HEK293 (cell line): ENCODE results near the gene DNM1.
A peak's percentile ranks its signal among the peaks of the same experiment; 100 is the strongest.

Experiments used
- ATF2 ChIP-seq: fragments of 450-650 bp; formaldehyde crosslinking; IDR thresholded peaks from 2 replicates; pipeline ENCODE4 v1.5.1; 2016; ENCODE audit warnings: missing biosample characterization, missing genetic modification characterization, low read depth
- BCL11A ChIP-seq: fragments of 450-650 bp; formaldehyde crosslinking; IDR thresholded peaks from 2 replicates; pipeline ENCODE4 v1.5.1; 2016; ENCODE audit warnings: low read depth, missing biosample characterization, missing genetic modification characterization
- CTCF ChIP-seq: fragments of 450-650 bp; formaldehyde crosslinking; IDR thresholded peaks from 2 replicates; pipeline ENCODE4 v1.5.1; 2016; ENCODE audit warnings: missing biosample characterization, missing genetic modification characterization
- GLI4 ChIP-seq: fragments of 450-650 bp; formaldehyde crosslinking; IDR thresholded peaks from 2 replicates; pipeline ENCODE4 v1.5.1; 2016; ENCODE audit warnings: missing biosample characterization, missing genetic modification characterization
- GLIS1 ChIP-seq: fragments of 450-650 bp; formaldehyde crosslinking; IDR thresholded peaks from 2 replicates; pipeline ENCODE4 v1.5.1; 2016; ENCODE audit warnings: missing biosample characterization, missing genetic modification characterization
- HIC1 ChIP-seq: fragments of 450-650 bp; formaldehyde crosslinking; IDR thresholded peaks from 2 replicates; pipeline ENCODE4 v1.5.1; 2016; ENCODE audit warnings: missing biosample characterization, missing genetic modification characterization
- OSR2 ChIP-seq: fragments of 450-650 bp; formaldehyde crosslinking; IDR thresholded peaks from 2 replicates; pipeline ENCODE4 v1.5.1; 2016; ENCODE audit warnings: missing biosample characterization, missing genetic modification characterization
- SP3 ChIP-seq: fragments of 450-650 bp; formaldehyde crosslinking; IDR thresholded peaks from 2 replicates; pipeline ENCODE4 v1.5.1; 2016; ENCODE audit warnings: missing biosample characterization, missing genetic modification characterization
- YY1 ChIP-seq: fragments of 450-650 bp; formaldehyde crosslinking; IDR thresholded peaks from 2 replicates; pipeline ENCODE4 v1.5.1; 2018; ENCODE audit warnings: missing biosample characterization, missing genetic modification characterization
- ZBTB48 ChIP-seq: fragments of 450-650 bp; formaldehyde crosslinking; IDR thresholded peaks from 2 replicates; pipeline ENCODE4 v1.5.1; 2016; ENCODE audit warnings: missing biosample characterization, missing genetic modification characterization
- ZEB2 ChIP-seq: fragments of 450-650 bp; formaldehyde crosslinking; IDR thresholded peaks from 2 replicates; pipeline ENCODE4 v1.5.1; 2016; ENCODE audit warnings: missing biosample characterization, missing genetic modification characterization
- ZNF114 ChIP-seq: fragments of 450-650 bp; formaldehyde crosslinking; IDR thresholded peaks from 2 replicates; pipeline ENCODE4 v1.5.0; 2017; ENCODE audit warnings: missing biosample characterization, missing genetic modification characterization
- ZNF132 ChIP-seq: fragments of 450-650 bp; formaldehyde crosslinking; IDR thresholded peaks from 2 replicates; pipeline ENCODE4 v1.5.1; 2017; ENCODE audit warnings: missing biosample characterization, missing genetic modification characterization, borderline replicate concordance
- ZNF133 ChIP-seq: fragments of 450-650 bp; formaldehyde crosslinking; IDR thresholded peaks from 2 replicates; pipeline ENCODE4 v1.5.1; 2016; ENCODE audit warnings: missing biosample characterization, missing genetic modification characterization
- ZNF157 ChIP-seq: fragments of 450-650 bp; formaldehyde crosslinking; IDR thresholded peaks from 2 replicates; pipeline ENCODE4 v1.5.1; 2016; ENCODE audit warnings: missing biosample characterization, missing genetic modification characterization
- ZNF266 ChIP-seq: fragments of 450-650 bp; formaldehyde crosslinking; IDR thresholded peaks from 2 replicates; pipeline ENCODE4 v1.5.1; 2016; ENCODE audit warnings: missing biosample characterization, missing genetic modification characterization, low read depth
- ZNF398 ChIP-seq: fragments of 450-650 bp; formaldehyde crosslinking; IDR thresholded peaks from 2 replicates; pipeline ENCODE4 v1.5.1; 2017; ENCODE audit warnings: missing biosample characterization, missing genetic modification characterization
- ZNF423 ChIP-seq: fragments of 450-650 bp; formaldehyde crosslinking; IDR thresholded peaks from 2 replicates; pipeline ENCODE4 v1.5.1; 2016; ENCODE audit warnings: missing biosample characterization, missing genetic modification characterization
- ZNF513 ChIP-seq: fragments of 450-650 bp; IDR thresholded peaks from 2 replicates; pipeline ENCODE4 v1.5.1; 2018; ENCODE audit warnings: missing biosample characterization, missing genetic modification characterization
- ZNF561 ChIP-seq: fragments of 450-650 bp; IDR thresholded peaks from 2 replicates; pipeline ENCODE4 v1.5.1; 2018; ENCODE audit warnings: missing biosample characterization, missing genetic modification characterization, borderline replicate concordance
- ZNF571 ChIP-seq: fragments of 450-650 bp; formaldehyde crosslinking; IDR thresholded peaks from 2 replicates; pipeline ENCODE4 v1.5.0; 2017; ENCODE audit warnings: missing biosample characterization, missing genetic modification characterization
- ZNF585B ChIP-seq: fragments of 450-650 bp; formaldehyde crosslinking; IDR thresholded peaks from 2 replicates; pipeline ENCODE4 v1.5.1; 2016; ENCODE audit warnings: missing biosample characterization, missing genetic modification characterization
- ZNF645 ChIP-seq: fragments of 450-650 bp; formaldehyde crosslinking; IDR thresholded peaks from 2 replicates; pipeline ENCODE4; 2016; ENCODE audit warnings: missing biosample characterization, missing genetic modification characterization
- ZNF677 ChIP-seq: fragments of 450-650 bp; IDR thresholded peaks from 2 replicates; pipeline ENCODE4 v1.5.0; 2018; ENCODE audit warnings: missing biosample characterization, mild to moderate bottlenecking, missing genetic modification characterization, moderate library complexity
- ZNF76 ChIP-seq: fragments of 450-650 bp; formaldehyde crosslinking; IDR thresholded peaks from 2 replicates; pipeline ENCODE4; 2016; ENCODE audit warnings: low read depth, missing biosample characterization, missing genetic modification characterization, borderline replicate concordance
- ZNF791 ChIP-seq: fragments of 450-650 bp; formaldehyde crosslinking; IDR thresholded peaks from 2 replicates; pipeline ENCODE4 v1.5.1; 2016; ENCODE audit warnings: missing biosample characterization, missing genetic modification characterization
- ZNF830 ChIP-seq: fragments of 450-650 bp; IDR thresholded peaks from 2 replicates; pipeline ENCODE4 v1.5.0; 2018; ENCODE audit warnings: missing biosample characterization, missing genetic modification characterization, low read depth, mild to moderate bottlenecking, moderate library complexity
- ZSCAN5A ChIP-seq: fragments of 450-650 bp; formaldehyde crosslinking; IDR thresholded peaks from 2 replicates; pipeline ENCODE4 v1.5.1; 2016; ENCODE audit warnings: missing biosample characterization, missing genetic modification characterization
- ZXDB ChIP-seq: fragments of 450-650 bp; formaldehyde crosslinking; IDR thresholded peaks from 2 replicates; pipeline ENCODE4 v1.5.1; 2016; ENCODE audit warnings: missing biosample characterization, missing genetic modification characterization

Gene DNM1

GRCh38 chr9:128159784-128160602 is 43.2 kb upstream of the DNM1 start, which contains the start of gene BBLN (continued):
- TF ChIP-seq CTCF (no peak), BCL11A (tag by site-specific recombination) (no peak), ZNF677 (tag by site-specific recombination) (no peak), GLI4 (tag by site-specific recombination) (no peak), ZNF114 (tag by site-specific recombination) (no peak), SP3 (tag by site-specific recombination) (peak; percentile 95), HIC1 (tag by site-specific recombination) (no peak), ZNF398 (tag by site-specific recombination) (no peak; the same call in 1 of the 2 replicates), ZNF571 (tag by site-specific recombination) (no peak), ATF2 (tag by site-specific recombination) (no peak), ZNF133 (tag by site-specific recombination) (no peak), ZNF830 (tag by site-specific recombination) (no peak), ZNF76 (peak; percentile 36; the same call in 1 of the 2 replicates), ZNF157 (tag by site-specific recombination) (no peak), YY1 (no peak), ZNF561 (0 out of 2 replicates have a peak, but pooled peaks have one; percentile 17), ZNF513 (no peak), ZNF791 (tag by site-specific recombination) (no peak), GLIS1 (tag by site-specific recombination) (peak; percentile 71), ZBTB48 (no peak), ZNF585B (tag by site-specific recombination) (no peak), ZSCAN5A (tag by site-specific recombination) (no peak), ZNF423 (no peak), ZNF645 (tag by site-specific recombination) (no peak), ZEB2 (tag by site-specific recombination) (peak; percentile 42; the same call in 1 of the 2 replicates), ZXDB (peak; percentile 100), OSR2 (tag by site-specific recombination) (no peak), ZNF266 (no peak), ZNF132 (no peak)
